Nephron progenitor cell (in vitro differentiated cells): ENCODE measurements around the gene FER1L5.
A peak's percentile ranks its signal among the peaks of the same experiment; 100 is the strongest.

ENCODE experiments used
- DNase-seq: peaks from one replicate; pipeline ENCODE4 v3.0.0; 2021
- H3K27ac Mint-ChIP-seq: 2 replicates; pipeline ENCODE4 v1.8.0; 2021; ENCODE audit warnings: mild to moderate bottlenecking, moderate library complexity, mixed read lengths
- H3K27me3 Mint-ChIP-seq: 2 replicates; pipeline ENCODE4 v1.8.0; 2021; ENCODE audit warnings: mild to moderate bottlenecking, low read depth, mixed read lengths; ENCODE audit not compliant: poor library complexity
- H3K36me3 Mint-ChIP-seq: 2 replicates; pipeline ENCODE4 v1.8.0; 2021; ENCODE audit warnings: low read depth, mixed read lengths
- H3K4me1 Mint-ChIP-seq: 2 replicates; pipeline ENCODE4 v1.8.0; 2021; ENCODE audit warnings: mixed read lengths
- H3K4me3 Mint-ChIP-seq: 2 replicates; pipeline ENCODE4 v1.8.0; 2021; ENCODE audit warnings: mild to moderate bottlenecking, moderate library complexity, mixed read lengths
- H3K9me3 Mint-ChIP-seq: 2 replicates; pipeline ENCODE4 v1.8.0; 2021; ENCODE audit warnings: mild to moderate bottlenecking, moderate library complexity, mixed read lengths
- CTCF ChIP-seq: fragments of 200-600 bp; sonication (generic); IDR thresholded peaks from 2 replicates; pipeline ENCODE4 v1.5.0; 2021; ENCODE audit warnings: antibody characterized with exemption

The FER1L5 gene

GRCh38 chr2:96729748-96730147, 87.2 kb downstream of the FER1L5 start:
- no peak overlapping the region for H3K27ac Mint-ChIP-seq
- H3K4me3 Mint-ChIP-seq, result no peak overlapping the region
- no peak for DNase-seq
- no peaks in the 10 kb centered on the region for H3K9me3 Mint-ChIP-seq
- peaks cover 68% of the 10 kb centered on the region for H3K36me3 Mint-ChIP-seq
- no peaks in the 10 kb centered on the region for H3K27me3 Mint-ChIP-seq
- H3K4me1 Mint-ChIP-seq, result no peaks in the 10 kb centered on the region
- no peak for TF ChIP-seq CTCF

GRCh38 chr2:96730212-96730611, 87.6 kb downstream of the FER1L5 start:
- DNase-seq, result no peak
- Mint-ChIP-seq H3K27me3 (no peaks in the 10 kb centered on the region), H3K36me3 (peaks cover 72% of the 10 kb centered on the region), H3K4me1 (no peaks in the 10 kb centered on the region), H3K9me3 (no peaks in the 10 kb centered on the region), H3K4me3 (no peak overlapping the region), H3K27ac (no peak overlapping the region)
- TF ChIP-seq CTCF, result no peak

- no peak overlapping the region for H3K4me3 Mint-ChIP-seq
- peaks cover 65% of the 10 kb centered on the region for H3K36me3 Mint-ChIP-seq
- no peak for DNase-seq
- no peak for TF ChIP-seq CTCF
- H3K9me3 Mint-ChIP-seq, result no peaks in the 10 kb centered on the region
- no peak overlapping the region for H3K27ac Mint-ChIP-seq
- H3K27me3 Mint-ChIP-seq, result no peaks in the 10 kb centered on the region
- peaks cover 24% of the 10 kb centered on the region for H3K4me1 Mint-ChIP-seq
Observed at GRCh38 chr2:96733931-96734330, 91.4 kb downstream of the FER1L5 start.

- H3K27ac Mint-ChIP-seq, result peak overlapping the region; percentile 17
- no peak for TF ChIP-seq CTCF
- H3K4me3 Mint-ChIP-seq, result no peak overlapping the region
- no peaks in the 10 kb centered on the region for H3K9me3 Mint-ChIP-seq
- DNase-seq, result no peak
- H3K27me3 Mint-ChIP-seq, result no peaks in the 10 kb centered on the region
- peaks cover 60% of the 10 kb centered on the region for H3K36me3 Mint-ChIP-seq
- H3K4me1 Mint-ChIP-seq, result peaks cover 35% of the 10 kb centered on the region
Observed at GRCh38 chr2:96734880-96735583, 92.5 kb downstream of the FER1L5 start.

- Mint-ChIP-seq H3K27ac (no peak overlapping the region), H3K9me3 (no peaks in the 10 kb centered on the region), H3K4me3 (no peak overlapping the region), H3K4me1 (peaks cover 41% of the 10 kb centered on the region), H3K27me3 (no peaks in the 10 kb centered on the region), H3K36me3 (peaks cover 43% of the 10 kb centered on the region)
- TF ChIP-seq CTCF, result no peak
- no peak for DNase-seq
Observed at GRCh38 chr2:96737251-96737650, 94.7 kb downstream of the FER1L5 start.

GRCh38 chr2:96737831-96738230, 95.3 kb downstream of the FER1L5 start:
- DNase-seq, result no peak
- no peaks in the 10 kb centered on the region for H3K27me3 Mint-ChIP-seq
- H3K27ac Mint-ChIP-seq, result no peak overlapping the region
- peaks cover 41% of the 10 kb centered on the region for H3K4me1 Mint-ChIP-seq
- peak overlapping the region; percentile 50 for H3K4me3 Mint-ChIP-seq
- H3K9me3 Mint-ChIP-seq, result no peaks in the 10 kb centered on the region
- no peak for TF ChIP-seq CTCF
- H3K36me3 Mint-ChIP-seq, result peaks cover 40% of the 10 kb centered on the region
